Mesodermal cell (in vitro differentiated cells): ENCODE measurements around the gene MAN1C1.

Experiments used
- H3K27ac ChIP-seq: 2 replicates; pipeline ENCODE4 v1.7.0; 2013; ENCODE audit warnings: mild to moderate bottlenecking, low read depth, low read length, moderate library complexity; ENCODE audit not compliant: severe bottlenecking
- H3K36me3 ChIP-seq: 2 replicates; pipeline ENCODE4 v1.7.1; 2013; ENCODE audit warnings: mild to moderate bottlenecking, low read length, moderate library complexity; ENCODE audit not compliant: control insufficient read depth, insufficient read depth
- H3K4me1 ChIP-seq: one replicate; pipeline ENCODE4 v1.7.1; 2013; ENCODE audit warnings: mild to moderate bottlenecking, low read length; ENCODE audit not compliant: insufficient read depth, control insufficient read depth, poor library complexity, severe bottlenecking
- H3K4me3 ChIP-seq: 2 replicates; pipeline ENCODE4 v1.7.0; 2013; ENCODE audit warnings: low read length, control low read depth, mild to moderate bottlenecking; ENCODE audit not compliant: insufficient read depth, poor library complexity, severe bottlenecking; ENCODE audit errors: extremely low read depth
- H3K9me3 ChIP-seq: 2 replicates; pipeline ENCODE4 v1.7.1; 2013; ENCODE audit warnings: mild to moderate bottlenecking, low read length, moderate library complexity; ENCODE audit not compliant: control insufficient read depth
- WGBS, 2 experiments: methylation state at CpG; one replicate each; pipeline ENCODE4 v1.1.5; 2013; ENCODE audit warnings: missing lambda C conversion rate in 2 of 2; ENCODE audit not compliant: insufficient coverage in 2 of 2; 5-methylcytosine and 5-hydroxymethylcytosine counted together

Gene MAN1C1

DNA sequence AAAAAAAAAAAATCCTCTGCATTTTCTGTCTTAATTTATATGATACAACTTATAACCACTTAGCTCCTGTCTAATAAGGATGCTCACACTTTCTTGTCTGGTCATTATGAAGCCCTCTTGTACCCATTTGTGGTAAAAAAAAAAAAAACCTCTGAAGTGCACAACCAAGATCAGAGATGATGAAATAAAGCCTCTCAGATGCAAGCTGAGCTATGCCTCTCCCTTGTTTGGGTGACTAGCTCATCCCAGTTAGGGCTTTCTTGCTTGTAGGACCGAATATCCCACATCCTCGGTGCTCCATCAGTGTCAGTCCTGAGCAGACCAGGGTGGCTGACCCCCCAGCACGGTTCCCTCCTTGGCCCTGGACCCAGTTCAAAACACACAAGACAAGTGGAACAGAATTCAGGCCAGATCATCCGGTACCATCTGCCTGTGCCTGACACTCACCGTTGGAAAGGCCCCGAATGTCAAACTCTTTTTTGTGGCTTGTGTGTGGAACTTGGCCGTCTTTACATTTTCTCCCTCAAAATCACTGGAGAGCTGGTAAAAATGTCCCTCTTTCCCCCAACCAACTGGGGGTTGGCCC lies 177.1 kb downstream of the MAN1C1 start:
- no peak overlapping the region for H3K27ac ChIP-seq
- no peaks in the 10 kb centered on the region for H3K36me3 ChIP-seq
- no peak overlapping the region for H3K4me3 ChIP-seq
- 91 to 92% methylated on average over 7 of the region's 7 CpGs for WGBS, 2 experiments
- no peaks in the 10 kb centered on the region for H3K9me3 ChIP-seq
- H3K4me1 ChIP-seq: peaks cover 4% of the 10 kb centered on the region

DNA sequence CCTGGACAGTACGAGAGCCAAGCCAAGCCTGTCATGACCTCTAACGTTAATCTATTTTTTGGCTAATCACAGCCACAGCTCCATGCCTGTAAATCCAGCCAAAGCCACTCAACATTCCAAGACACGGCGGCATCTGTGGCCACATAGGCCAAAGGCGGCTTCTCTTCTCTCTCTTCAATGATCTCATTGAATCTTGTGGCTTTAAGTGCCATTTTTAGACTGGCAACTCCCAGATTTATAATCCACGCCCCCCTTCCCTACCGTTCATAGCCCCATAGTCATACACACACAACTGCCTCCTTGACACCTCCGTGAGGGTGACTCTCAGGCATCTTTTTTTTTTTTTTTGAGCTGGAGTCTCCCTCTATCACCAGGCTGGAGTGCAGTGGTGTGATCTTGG lies 177.7 kb downstream of the MAN1C1 start:
- no peaks in the 10 kb centered on the region for H3K9me3 ChIP-seq
- H3K4me3 ChIP-seq: no peak overlapping the region
- H3K4me1 ChIP-seq: peaks cover 6% of the 10 kb centered on the region
- 92 to 95% methylated on average over 8 of the region's 8 CpGs for WGBS, 2 experiments
- H3K27ac ChIP-seq: no peak overlapping the region
- no peaks in the 10 kb centered on the region for H3K36me3 ChIP-seq

DNA sequence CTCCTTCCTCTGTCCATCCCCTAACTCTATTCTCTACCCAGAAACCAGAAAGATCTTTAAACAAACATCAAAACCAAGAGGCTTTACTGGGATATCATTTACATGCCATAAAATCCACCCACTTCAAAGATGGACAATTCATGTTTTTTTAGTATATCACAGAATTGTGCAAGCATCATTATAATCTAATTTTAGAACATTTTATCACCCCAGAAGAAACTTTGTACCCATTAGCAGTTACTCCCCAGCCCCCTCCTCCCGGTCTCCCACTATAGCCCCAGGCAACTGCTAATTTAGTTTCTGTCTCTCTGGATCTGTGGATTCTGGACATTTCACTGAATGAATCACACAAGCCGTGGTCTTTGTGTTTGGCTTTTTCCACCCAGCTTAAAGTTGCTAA lies 178.6 kb downstream of the MAN1C1 start:
- no peaks in the 10 kb centered on the region for H3K36me3 ChIP-seq
- no peaks in the 10 kb centered on the region for H3K9me3 ChIP-seq
- H3K4me3 ChIP-seq: no peak overlapping the region
- no peak overlapping the region for H3K27ac ChIP-seq
- WGBS, 2 experiments: 86 to 96% methylated on average over 1 to 2 of the region's 2 CpGs
- peaks cover 10% of the 10 kb centered on the region for H3K4me1 ChIP-seq

DNA sequence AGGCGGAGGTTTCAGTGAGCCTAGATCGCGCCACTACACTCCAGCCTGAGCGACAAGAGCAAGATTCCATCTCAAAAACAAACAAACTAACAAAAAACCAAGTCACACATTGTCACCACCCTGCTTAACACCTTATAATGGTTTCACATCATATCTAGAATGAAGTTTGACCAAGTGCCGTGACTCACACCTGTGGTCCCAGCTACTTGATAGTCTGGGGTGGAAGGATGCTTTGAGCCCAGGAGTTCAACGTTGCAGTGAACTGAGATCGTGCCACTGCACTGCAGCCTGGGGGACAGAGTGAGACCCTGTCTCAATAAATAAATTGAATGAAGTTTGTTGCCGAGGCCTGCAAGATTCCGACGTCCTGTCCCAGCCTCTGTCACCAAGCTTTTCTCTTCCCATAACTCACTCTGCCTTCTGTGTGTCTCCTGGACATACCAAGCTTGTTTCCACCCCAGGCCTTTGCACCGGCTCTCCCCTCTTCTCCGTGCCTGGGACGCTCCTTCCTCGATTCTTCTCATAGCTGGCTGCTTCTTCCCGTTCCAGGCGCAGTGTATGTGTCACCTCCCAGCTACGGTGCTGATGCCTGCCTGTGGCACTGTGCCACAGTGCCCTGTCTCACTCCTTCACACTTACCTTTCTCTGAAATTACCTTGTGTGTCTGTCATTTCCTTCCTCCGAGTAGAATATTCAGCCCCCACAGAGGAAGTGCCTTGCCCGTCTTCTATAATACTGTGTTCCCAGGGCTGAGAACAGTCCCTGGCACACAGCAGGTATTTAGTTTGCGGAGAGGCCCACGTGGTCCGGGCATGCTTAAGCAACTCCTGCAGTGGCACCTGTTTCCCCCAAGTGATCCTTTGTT lies 179.6 kb downstream of the MAN1C1 start:
- Histone ChIP-seq H3K27ac (no peak overlapping the region), H3K4me3 (no peak overlapping the region), H3K36me3 (no peaks in the 10 kb centered on the region), H3K9me3 (no peaks in the 10 kb centered on the region), H3K4me1 (peaks cover 15% of the 10 kb centered on the region)
- 86 to 90% methylated on average over 20 to 22 of the region's 22 CpGs for WGBS, 2 experiments

DNA sequence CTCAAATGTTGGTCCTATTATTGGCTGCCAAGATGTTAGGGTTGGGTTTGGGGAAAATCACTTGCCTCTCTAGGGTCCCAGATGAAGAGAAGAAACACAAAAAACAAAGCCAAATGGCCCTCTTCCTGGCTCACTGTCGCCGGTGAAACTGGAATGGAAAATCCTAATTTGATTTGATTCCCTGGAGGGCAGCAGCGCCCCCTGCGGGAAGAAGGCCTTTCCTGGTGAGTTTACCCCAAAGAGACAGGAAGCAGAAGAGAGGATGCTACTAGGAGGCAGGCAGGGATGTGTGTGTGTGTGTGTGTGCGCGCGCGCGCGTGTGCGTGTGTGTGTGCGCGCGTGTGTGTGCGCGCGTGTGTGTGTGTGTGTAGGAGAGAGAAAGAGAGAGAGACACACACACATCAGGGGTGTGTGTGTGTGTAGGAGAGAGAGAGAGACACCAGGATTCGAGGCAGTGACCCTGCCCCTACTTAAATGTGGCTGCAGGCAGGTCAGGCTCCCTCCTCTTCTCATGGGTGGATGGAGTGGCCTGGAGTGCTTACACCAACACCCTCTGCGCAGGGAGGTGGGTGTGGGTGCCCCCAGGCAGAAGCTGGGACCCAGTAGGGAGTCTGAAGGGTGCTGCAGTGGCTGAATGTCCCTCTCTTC lies 180.3 kb downstream of the MAN1C1 start:
- H3K4me3 ChIP-seq: no peak overlapping the region
- H3K4me1 ChIP-seq: peaks cover 15% of the 10 kb centered on the region
- no peaks in the 10 kb centered on the region for H3K9me3 ChIP-seq
- WGBS, 2 experiments: 7 to 18% methylated on average over 3 to 14 of the region's 19 CpGs
- H3K27ac ChIP-seq: no peak overlapping the region
- H3K36me3 ChIP-seq: no peaks in the 10 kb centered on the region

DNA sequence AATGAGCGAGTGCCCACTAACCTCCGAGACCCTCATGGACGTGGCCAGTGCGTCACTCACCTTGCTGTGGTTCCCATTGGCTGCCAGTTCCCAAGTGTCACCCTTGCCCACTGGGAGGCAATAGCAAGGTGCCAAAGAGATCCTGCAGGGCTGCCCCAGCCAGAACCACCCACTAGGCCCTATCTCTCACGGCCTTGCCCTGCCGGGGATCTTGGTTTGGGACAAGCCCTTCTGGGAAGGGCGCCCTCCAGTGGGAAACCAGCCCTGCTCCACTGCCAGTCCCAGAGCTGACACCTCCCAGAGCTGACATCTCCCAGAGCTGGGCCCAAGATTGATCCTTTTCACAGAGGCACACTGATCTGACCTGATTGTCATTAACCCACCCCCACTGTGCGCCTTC lies 181.3 kb downstream of the MAN1C1 start:
- Histone ChIP-seq H3K9me3 (no peaks in the 10 kb centered on the region), H3K4me1 (peaks cover 17% of the 10 kb centered on the region), H3K27ac (no peak overlapping the region), H3K36me3 (no peaks in the 10 kb centered on the region), H3K4me3 (no peak overlapping the region)
- WGBS, 2 experiments: 63 to 85% methylated on average over 5 of the region's 8 CpGs

DNA sequence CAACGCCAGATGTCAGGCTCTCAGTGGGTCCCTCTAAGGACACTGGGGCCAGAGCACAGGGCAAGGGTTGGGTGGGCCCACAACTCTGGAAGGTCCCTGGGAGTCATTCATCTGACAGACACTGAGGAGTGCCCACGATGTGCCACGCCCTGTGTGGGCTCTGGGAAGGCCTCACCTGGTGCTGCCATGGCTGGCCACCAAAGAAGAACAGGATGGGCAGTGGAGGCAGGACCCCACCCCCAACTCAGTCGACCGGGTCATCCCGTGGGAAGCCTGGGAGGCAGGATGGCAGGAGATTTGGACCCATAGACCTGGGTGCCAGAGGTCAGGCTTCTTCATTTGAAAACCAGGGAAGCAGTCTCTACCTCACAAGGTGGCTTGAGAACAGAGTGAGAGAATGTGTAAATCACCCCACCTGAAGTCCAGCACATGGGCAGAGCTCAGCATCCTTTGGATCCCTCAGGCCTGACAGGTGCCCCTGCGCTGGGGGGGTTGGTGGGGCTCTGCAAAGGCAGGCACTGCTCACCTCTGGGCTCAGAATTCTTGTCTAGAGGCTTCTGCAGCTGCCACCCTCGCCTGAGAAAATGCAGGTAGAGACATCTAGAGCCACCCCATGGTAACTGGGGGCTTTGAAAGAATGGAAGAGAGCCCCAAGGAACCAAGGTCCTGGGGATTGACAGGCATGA lies 182.2 kb downstream of the MAN1C1 start:
- H3K4me3 ChIP-seq: no peak overlapping the region
- no peaks in the 10 kb centered on the region for H3K9me3 ChIP-seq
- H3K4me1 ChIP-seq: peaks cover 19% of the 10 kb centered on the region
- no peak overlapping the region for H3K27ac ChIP-seq
- WGBS, 2 experiments: 86 to 92% methylated on average over 5 to 8 of the region's 8 CpGs
- H3K36me3 ChIP-seq: no peaks in the 10 kb centered on the region

DNA sequence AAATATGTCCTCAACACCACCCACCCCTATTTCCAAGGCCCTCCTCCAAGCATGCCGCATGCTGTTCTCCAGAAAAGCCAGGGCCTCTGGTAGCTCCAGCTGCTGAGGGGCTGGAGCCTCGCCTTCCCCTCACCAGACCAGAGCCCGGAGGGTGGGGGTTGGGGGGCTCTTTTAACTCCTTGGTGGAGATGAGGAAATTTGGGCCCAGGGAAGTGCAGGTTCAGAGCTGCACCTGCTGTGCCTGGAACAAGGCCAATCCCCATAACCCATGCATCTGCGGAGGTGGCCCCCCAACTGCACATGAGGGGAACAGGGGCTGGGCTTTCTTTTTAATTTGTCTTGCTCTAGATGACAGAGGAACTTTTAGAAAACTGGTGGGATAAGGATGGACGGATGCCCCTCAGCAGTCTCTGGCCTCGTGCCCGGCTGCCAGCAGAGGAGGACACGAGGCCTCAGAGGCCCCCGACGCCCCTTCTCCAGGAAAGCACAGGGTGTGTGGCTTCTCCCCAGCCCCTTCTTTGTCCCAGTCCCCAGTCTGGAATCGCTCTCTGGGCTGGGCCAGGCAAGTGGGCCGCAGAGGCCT lies 182.9 kb downstream of the MAN1C1 start:
- Histone ChIP-seq H3K27ac (peak overlapping the region; percentile 66), H3K4me3 (peak overlapping the region; percentile 24), H3K36me3 (no peaks in the 10 kb centered on the region), H3K9me3 (no peaks in the 10 kb centered on the region), H3K4me1 (peaks cover 24% of the 10 kb centered on the region)
- 37 to 43% methylated on average over 9 to 11 of the region's 12 CpGs for WGBS, 2 experiments

DNA sequence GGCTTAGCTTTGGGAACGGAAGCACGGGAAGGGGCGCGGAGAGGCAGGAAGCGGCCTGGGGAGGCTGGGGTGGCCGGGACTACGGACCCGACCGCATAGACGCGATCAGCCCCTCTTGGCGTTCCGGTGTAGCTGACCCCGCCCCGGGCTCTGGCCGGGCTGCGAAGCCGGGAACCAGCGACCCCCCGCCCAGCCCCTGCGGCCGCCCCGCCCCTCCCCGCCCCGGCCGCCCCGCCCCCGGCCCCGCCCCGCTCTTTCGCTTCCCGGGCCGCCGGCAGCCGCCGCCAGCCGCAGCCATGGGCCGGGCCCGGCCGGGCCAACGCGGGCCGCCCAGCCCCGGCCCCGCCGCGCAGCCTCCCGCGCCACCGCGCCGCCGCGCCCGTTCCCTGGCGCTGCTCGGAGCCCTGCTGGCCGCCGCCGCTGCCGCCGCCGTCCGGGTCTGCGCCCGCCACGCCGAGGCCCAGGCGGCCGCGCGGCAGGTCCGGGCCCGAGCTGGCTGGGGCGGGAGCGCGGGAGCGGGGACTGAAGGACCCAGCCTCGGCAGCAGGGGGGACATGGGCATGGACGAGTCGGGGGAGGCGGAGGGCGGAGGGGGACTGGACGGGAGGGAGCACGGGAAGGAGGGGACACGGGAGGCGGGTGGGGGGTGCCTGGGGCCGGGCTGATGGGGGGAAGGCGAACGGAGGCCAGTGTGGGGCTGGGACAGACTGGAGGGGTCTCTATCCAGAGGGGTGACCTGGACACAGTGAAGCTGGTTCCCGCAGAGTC lies 183.5 kb downstream of the MAN1C1 start, which contains the start of gene SELENON:
SELENON (plus strand) TSS at position 259 of the 768 bp plus-strand sequence; CDS start at position 297, 38 bp downstream.
- 1 to 2% methylated on average over 24 to 28 of the region's 91 CpGs for WGBS, 2 experiments
- no peaks in the 10 kb centered on the region for H3K9me3 ChIP-seq
- H3K4me1 ChIP-seq: peaks cover 21% of the 10 kb centered on the region
- H3K4me3 ChIP-seq: peak within 1 kb of the TSS; percentile 54
- H3K36me3 ChIP-seq: no peaks in the 10 kb centered on the region
- peak within 1 kb of the TSS; percentile 66 for H3K27ac ChIP-seq
